Stomach (tissue), 9 donors: ENCODE results near the gene ZMIZ1. TPM values are rescaled to one million over a fixed set of nuclear protein-coding genes. Genes with fewer than 3 reads are reported as not detected.

ENCODE experiments used
- DNase-seq, 2 donors: peaks; one replicate each; pipeline versions ENCODE4 v3.0.0 to v3.0.0-alpha.2; 2013 to 2019
- H3K27ac ChIP-seq, 5 donors: fragments of 200-600 bp in 4 of 5; sonication (generic) in 4 of 5; one replicate each; pipeline ENCODE4 v1.5.1; 2013 to 2019; ENCODE audit warnings: mild to moderate bottlenecking in 1 of 5, moderate library complexity in 1 of 5
- H3K27me3 ChIP-seq, 3 donors: fragments of 200-600 bp; sonication (generic); one replicate each; pipeline ENCODE4 v1.5.1; 2017 to 2019; ENCODE audit warnings: mixed run types in 1 of 3
- H3K36me3 ChIP-seq, 4 donors: fragments of 200-600 bp; sonication (generic); 1 replicate in 3 of 4; 2 replicates in 1 of 4; pipeline ENCODE4 v1.5.1; 2016 to 2019
- H3K4me1 ChIP-seq, 4 donors: fragments of 200-600 bp; sonication (generic); one replicate each; pipeline ENCODE4 v1.5.1; 2016 to 2019
- H3K4me3 ChIP-seq, 4 donors: fragments of 200-600 bp; sonication (generic) in 3 of 4; one replicate each; pipeline ENCODE4 v1.5.1; 2016 to 2019; ENCODE audit warnings: mild to moderate bottlenecking in 1 of 4
- H3K9me3 ChIP-seq, 4 donors: fragments of 200-600 bp; sonication (generic); one replicate each; pipeline ENCODE4 v1.5.1; 2016 to 2019
- EP300 ChIP-seq: sonication (generic); formaldehyde crosslinking; IDR thresholded peaks from one replicate; pipeline ENCODE4 v1.6.1; 2017; ENCODE audit warnings: antibody characterized with exemption
- POLR2A ChIP-seq, 4 donors: fragments of 450-650 bp; IDR thresholded peaks; one replicate each; pipeline ENCODE4 v1.6.1; 2016; ENCODE audit warnings: antibody characterized with exemption in 4 of 4, control low read depth in 2 of 4, mild to moderate bottlenecking in 1 of 4, moderate library complexity in 1 of 4
- POLR2AphosphoS5 ChIP-seq, 3 donors: sonication (generic); formaldehyde crosslinking; IDR thresholded peaks; one replicate each; pipeline ENCODE4 v1.6.1; 2016; ENCODE audit warnings: antibody characterized with exemption in 3 of 3
- WGBS, 5 donors: extraction: QIAGEN DNeasy Blood & Tissue Kit in 3 of 5; methylation state at CpG; one replicate each; pipeline versions ENCODE4 v1.1.5 to v1.1.7; 2013 to 2018; 5-methylcytosine and 5-hydroxymethylcytosine counted together
- intact Hi-C: fragments of 100-400 bp; cut with DNase I; formaldehyde crosslinking; loops from one replicate; pipeline ENCODE4 v1.15.1; 2023; ENCODE audit warnings: low total_unique reads
- polyA plus RNA-seq, 3 donors: library from polyadenylated mRNA; stranded (reverse); fragments of 200-250 nt; gene quantifications; one replicate each; pipeline ENCODE4 v1.2.3, GENCODE V29; 2013
- total RNA-seq, 5 donors: library from RNA; depleted of rRNA; stranded (reverse); fragments of >200 nt; gene quantifications; one replicate each; pipeline versions ENCODE4 v1.1.0 to v1.2.3, GENCODE V29; 2014 to 2016
- TF ChIP-seq, protein P1 (sequence below), 7 experiments: fragments of 450-650 bp in 4 of 7; fragments of 200-600 bp in 3 of 7; sonication (generic) in 3 of 7; IDR thresholded peaks; one replicate each; pipeline ENCODE4 v1.5.1; 2016 to 2019; ENCODE audit warnings: antibody characterized with exemption in 7 of 7, control low read depth in 2 of 7, mild to moderate bottlenecking in 1 of 7
- donor health status: healthy with polysubstance abuse.
- donor health status: Bipolar disorder and iron deficiency.
- donor health status: healthy.

Gene ZMIZ1
- total and polyA plus RNA-seq, 8 donors, result 17.7 to 103 (median 26.3) TPM

DNA sequence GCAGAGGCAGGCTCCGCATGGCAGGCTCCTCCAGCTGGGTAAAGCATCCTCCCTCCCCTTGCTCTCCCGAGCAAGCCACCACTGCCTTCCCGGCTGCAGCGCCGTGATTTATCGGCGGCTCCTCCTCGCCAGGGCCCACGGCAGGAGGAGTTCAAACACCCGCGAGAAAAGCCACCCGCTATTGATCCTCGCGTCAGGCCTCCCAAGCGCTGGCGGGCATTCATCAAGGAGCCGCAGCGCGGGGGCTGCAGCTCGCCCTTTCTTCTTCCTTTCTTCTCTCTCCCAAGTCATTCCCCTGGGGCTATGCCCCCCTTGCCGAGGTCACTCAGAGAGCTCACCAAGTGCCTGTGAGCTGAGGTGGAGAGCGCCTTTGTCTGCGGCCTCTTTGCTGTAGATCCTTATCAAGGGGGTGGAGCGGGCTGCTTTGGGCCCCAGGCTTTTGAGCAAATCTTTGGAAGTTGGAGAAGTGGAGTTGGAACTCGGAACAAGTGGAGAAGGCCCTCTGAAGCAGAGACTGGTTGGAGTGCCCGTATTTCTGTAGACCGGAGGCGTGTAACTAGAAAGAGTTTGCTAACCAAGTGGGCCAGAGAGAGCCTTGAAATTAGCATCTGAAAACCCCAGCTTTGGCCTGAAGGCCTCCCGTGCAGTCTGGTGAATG is 171.3 kb downstream of the ZMIZ1 start:
- H3K27ac ChIP-seq, result peak overlapping the region; percentile 9 to 68 (median 60)
- H3K27me3 ChIP-seq, result no peaks in the 10 kb centered on the region
- DNase-seq, result peak in 1 of 2 donors; percentile 54
- intact Hi-C loops, result no loop called here
- peaks cover 49 to 96% (median 77%) of the 10 kb centered on the region in 4 donors for H3K4me1 ChIP-seq
- H3K9me3 ChIP-seq, result no peaks in the 10 kb centered on the region
- 55 to 83% (median 71%) methylated on average over 24 to 29 of the region's 29 CpGs for WGBS, 5 donors
- H3K4me3 ChIP-seq, result no peak overlapping the region
- TF ChIP-seq, protein P1, sequence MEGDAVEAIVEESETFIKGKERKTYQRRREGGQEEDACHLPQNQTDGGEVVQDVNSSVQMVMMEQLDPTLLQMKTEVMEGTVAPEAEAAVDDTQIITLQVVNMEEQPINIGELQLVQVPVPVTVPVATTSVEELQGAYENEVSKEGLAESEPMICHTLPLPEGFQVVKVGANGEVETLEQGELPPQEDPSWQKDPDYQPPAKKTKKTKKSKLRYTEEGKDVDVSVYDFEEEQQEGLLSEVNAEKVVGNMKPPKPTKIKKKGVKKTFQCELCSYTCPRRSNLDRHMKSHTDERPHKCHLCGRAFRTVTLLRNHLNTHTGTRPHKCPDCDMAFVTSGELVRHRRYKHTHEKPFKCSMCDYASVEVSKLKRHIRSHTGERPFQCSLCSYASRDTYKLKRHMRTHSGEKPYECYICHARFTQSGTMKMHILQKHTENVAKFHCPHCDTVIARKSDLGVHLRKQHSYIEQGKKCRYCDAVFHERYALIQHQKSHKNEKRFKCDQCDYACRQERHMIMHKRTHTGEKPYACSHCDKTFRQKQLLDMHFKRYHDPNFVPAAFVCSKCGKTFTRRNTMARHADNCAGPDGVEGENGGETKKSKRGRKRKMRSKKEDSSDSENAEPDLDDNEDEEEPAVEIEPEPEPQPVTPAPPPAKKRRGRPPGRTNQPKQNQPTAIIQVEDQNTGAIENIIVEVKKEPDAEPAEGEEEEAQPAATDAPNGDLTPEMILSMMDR (IDR thresholded peaks at IDR 0.05), result no peak
- TF ChIP-seq EP300 (no peak), POLR2A (IDR thresholded peaks at IDR 0.05) (no peak), POLR2AphosphoS5 (IDR thresholded peaks at IDR 0.05) (no peak)
- peaks cover 0 to 29% (median 13%) of the 10 kb centered on the region in 4 donors for H3K36me3 ChIP-seq

DNA sequence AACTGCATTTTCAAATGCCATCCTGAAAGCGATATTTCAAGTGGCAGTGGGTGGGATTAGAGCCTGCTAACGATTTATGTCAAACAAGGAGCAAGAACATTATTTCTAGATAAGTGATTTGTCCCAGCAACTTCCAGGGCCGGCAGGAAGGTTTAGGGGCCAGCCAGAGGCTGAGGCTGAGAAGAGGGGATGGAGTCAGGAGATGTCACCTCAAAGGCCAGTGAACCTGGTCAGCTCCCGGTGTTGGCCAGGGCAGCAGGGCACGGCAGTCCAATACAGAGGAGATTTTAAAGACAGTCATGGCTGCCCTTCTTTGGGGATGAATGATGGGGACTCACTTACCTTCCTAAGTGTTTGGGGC is 172.8 kb downstream of the ZMIZ1 start:
- DNase-seq, result no peak
- intact Hi-C loops, result no loop called here
- Histone ChIP-seq H3K9me3 (no peaks in the 10 kb centered on the region), H3K4me1 (peaks cover 65 to 96% (median 80%) of the 10 kb centered on the region in 4 donors), H3K36me3 (peaks cover 0 to 15% (median under 1%) of the 10 kb centered on the region in 4 donors), H3K27ac (peak overlapping the region; percentile 50 to 92 (median 86)), H3K4me3 (peak overlapping the region in 3 of 4 donors; percentile 53 to 55 (median 54)), H3K27me3 (no peaks in the 10 kb centered on the region)
- WGBS, 5 donors, result 46 to 66% (median 60%) methylated on average over 5 of the region's 5 CpGs
- TF ChIP-seq POLR2AphosphoS5 (IDR thresholded peaks at IDR 0.05) (no peak), EP300 (no peak), POLR2A (IDR thresholded peaks at IDR 0.05) (no peak)
- TF ChIP-seq, protein P1 (IDR thresholded peaks at IDR 0.05), result no peak

DNA sequence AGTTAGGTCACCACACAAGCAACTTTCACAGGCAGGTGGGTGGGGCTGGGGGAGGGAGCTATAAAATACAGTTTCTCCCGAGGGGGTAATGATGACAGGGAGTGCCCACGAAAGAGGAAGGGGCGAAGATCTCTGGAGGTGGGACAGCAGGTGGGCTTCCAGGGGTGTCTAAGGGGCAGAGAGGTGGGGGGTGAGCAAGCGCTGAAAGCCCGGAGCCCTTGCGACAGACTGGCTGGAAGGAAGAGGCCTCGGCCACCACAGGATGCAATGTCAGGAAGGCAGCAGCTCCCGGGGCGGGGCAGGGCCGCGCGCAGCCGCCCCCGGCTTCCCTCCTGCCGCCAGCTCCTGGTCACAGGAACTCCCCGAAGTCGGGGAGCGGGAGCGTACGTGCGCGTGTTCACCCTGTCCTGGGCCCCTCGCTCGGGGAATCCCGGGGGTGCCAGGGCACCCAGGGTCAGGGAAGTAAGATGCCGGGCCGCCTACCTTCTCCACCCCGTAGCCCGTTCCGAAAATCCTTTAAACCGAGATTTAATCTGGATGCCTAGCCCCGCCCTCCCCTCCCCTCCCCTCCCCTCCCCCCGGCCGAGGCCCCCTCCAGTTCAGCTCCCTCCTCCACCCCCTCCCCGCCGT is 173.3 kb downstream of the ZMIZ1 start:
- Histone ChIP-seq H3K27me3 (no peaks in the 10 kb centered on the region), H3K4me3 (peak overlapping the region; percentile 53 to 58 (median 54)), H3K4me1 (peaks cover 66 to 96% (median 82%) of the 10 kb centered on the region in 4 donors), H3K9me3 (no peaks in the 10 kb centered on the region), H3K36me3 (peaks cover 0 to 10% (median 0%) of the 10 kb centered on the region in 4 donors), H3K27ac (peak overlapping the region; percentile 50 to 92 (median 86))
- TF ChIP-seq POLR2A (IDR thresholded peaks at IDR 0.05), result no peak
- TF ChIP-seq POLR2AphosphoS5 (IDR thresholded peaks at IDR 0.05), result peak in 2 of 3 donors; percentile 44 to 52
- intact Hi-C loops, result no loop called here
- 5 to 26% (median 10%) methylated on average over 24 to 36 of the region's 36 CpGs for WGBS, 5 donors
- DNase-seq, result peak; percentile 58 to 86

DNA sequence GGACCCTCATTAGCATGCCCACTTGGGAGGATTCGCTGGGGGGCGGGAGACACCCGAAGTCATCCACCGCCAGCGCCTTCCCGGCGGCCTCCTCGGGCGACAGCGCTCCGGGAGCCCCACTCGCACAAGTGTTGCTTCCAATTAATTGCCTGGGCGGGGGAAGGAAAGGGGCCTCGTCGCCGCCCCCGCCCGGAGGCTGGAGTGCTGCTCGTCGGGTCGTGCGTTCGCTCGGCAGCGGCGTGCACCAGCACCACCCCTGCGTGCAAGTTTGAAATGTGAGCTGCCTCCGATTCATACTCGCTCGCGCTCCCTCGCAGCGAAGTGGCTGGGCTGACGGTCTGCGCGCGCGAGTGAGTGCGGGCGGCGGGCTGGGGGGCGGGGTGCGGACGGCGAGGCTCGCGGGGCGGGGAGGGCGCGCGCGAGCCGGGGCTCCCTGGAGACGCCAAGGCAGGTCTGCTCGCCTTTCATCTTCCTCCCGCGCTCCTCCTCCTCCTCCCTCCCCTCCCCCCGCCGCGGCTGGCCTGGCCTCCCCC is 173.9 kb downstream of the ZMIZ1 start:
- Histone ChIP-seq H3K9me3 (no peaks in the 10 kb centered on the region), H3K36me3 (peaks cover 0 to 7% (median 0%) of the 10 kb centered on the region in 4 donors), H3K4me3 (peak overlapping the region; percentile 53 to 58 (median 54)), H3K27me3 (no peaks in the 10 kb centered on the region), H3K27ac (peak overlapping the region; percentile 34 to 92 (median 86)), H3K4me1 (peaks cover 66 to 96% (median 85%) of the 10 kb centered on the region in 4 donors)
- TF ChIP-seq POLR2AphosphoS5 (IDR thresholded peaks at IDR 0.05) (peak; percentile 56 to 72 (median 62)), POLR2A (IDR thresholded peaks at IDR 0.05) (no peak)
- intact Hi-C loops, result no loop called here
- peak; percentile 46 to 93 for DNase-seq
- 1 to 12% (median 5%) methylated on average over 3 to 60 of the region's 60 CpGs for WGBS, 5 donors
